ENCODE data around the gene KRTAP5-5. TPM values are rescaled to one million over a fixed set of nuclear protein-coding genes. Genes with fewer than 3 reads are reported as not detected.
"Not testable (repeated sequence)": the region's sequence is repeated elsewhere in the genome, so short reads cannot be mapped to it uniquely, and the experiment has no call there.

KRTAP5-5 gene
- total RNA-seq, 1 experiment from 2014 or later, result not detected

DNA sequence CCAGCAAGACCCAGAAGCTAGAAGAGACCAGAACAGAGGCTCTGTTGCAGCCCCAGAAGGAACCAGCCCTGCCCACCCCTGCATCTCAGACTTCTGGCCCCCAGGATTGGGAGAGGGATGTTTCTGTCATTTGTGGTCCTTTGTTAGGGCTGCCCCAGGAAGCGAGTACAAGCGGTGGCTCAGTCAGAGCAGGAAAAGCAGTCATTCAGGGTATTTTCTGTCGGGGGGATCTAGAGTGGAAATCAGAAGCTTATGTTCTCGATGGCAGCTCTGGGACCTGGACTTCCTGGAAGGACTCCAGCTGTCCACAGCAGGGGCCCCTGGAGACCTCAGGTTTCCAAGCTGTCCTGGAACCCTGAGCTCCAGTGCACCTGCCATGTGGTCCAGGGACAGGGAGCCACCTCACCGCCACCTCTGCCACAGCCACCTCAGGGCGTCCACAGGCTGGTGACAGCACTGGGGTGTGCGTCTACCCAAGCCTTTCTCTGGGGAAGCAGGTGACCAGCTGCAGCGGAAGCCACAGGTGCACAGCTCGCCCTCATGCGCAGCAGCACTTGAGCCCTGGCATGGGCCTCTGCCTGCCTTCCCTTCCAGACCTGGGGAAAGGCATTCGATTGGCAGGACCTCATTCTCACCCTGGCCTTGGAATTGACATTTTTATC, 2.6 kb downstream of the KRTAP5-5 start:
- H3K27me3 ChIP-seq, result peaks cover 53% of the 10 kb centered on the region
- H3K4me3 ChIP-seq, result no peak overlapping the region
- H3K9me3 ChIP-seq, result no peaks in the 10 kb centered on the region
- H3K36me3 ChIP-seq, result no peaks in the 10 kb centered on the region
- no peak for DNase-seq

DNA sequence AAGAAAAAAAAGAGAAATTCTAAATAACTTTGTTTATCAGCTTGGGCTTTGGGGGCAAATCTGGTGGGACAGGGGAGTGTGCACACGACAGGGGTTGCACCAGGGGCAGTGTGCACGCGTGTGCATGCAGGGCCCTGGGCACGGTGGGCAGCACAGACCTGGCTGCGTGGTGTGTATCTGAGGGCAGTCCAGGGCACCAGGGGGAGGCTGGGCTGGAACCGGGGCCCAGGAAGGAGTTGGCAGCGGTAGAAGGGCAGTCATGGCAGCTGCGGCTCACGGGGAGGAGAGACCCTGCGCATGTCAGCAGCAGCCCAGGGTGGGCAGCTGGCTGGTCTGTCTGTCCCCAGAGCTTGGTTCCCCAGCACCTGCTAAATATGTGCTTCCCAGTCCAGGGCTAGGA, 4.3 kb downstream of the KRTAP5-5 start:
- Histone ChIP-seq H3K27me3 (peaks cover 51% of the 10 kb centered on the region), H3K36me3 (no peaks in the 10 kb centered on the region), H3K4me3 (no peak overlapping the region), H3K9me3 (no peaks in the 10 kb centered on the region)
- no peak for DNase-seq

GRCh38 chr11:1636291-1636950, 6.8 kb downstream of the KRTAP5-5 start:
- Histone ChIP-seq H3K27me3 (peaks cover 42% of the 10 kb centered on the region), H3K36me3 (no peaks in the 10 kb centered on the region), H3K9me3 (no peaks in the 10 kb centered on the region), H3K4me3 (no peak overlapping the region)
- no peak for DNase-seq

- Histone ChIP-seq H3K36me3 (no peaks in the 10 kb centered on the region), H3K27me3 (peaks cover 35% of the 10 kb centered on the region), H3K9me3 (no peaks in the 10 kb centered on the region), H3K4me3 (no peak overlapping the region)
- DNase-seq, result no peak
These were observed 8.1 kb downstream of the KRTAP5-5 start for GRCh38 chr11:1637628-1638027.

DNA sequence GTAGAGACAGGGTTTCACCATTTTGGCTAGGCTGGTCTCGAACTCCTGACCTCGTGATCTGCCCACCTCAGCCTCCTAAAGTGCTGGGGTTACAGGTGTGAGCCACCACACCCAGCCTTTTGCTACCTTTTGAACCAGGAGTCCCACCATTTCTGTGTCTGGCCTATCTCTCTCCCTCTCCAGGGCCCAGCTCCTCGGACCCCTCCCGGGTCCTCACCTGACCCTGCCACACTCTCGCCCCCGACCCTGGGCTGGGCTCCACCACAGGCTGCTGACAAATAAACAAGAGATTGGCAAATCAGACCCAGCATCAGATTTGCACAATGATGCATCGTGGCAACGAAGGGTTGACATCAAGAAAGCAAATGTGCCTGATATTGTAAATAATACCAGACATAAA, 8.8 kb downstream of the KRTAP5-5 start:
- Histone ChIP-seq H3K9me3 (no peaks in the 10 kb centered on the region), H3K27me3 (peaks cover 35% of the 10 kb centered on the region), H3K36me3 (no peaks in the 10 kb centered on the region), H3K4me3 (no peak overlapping the region)
- no peak for DNase-seq

GRCh38 chr11:1639102-1639620, 9.6 kb downstream of the KRTAP5-5 start:
- H3K27me3 ChIP-seq, result peaks cover 31% of the 10 kb centered on the region
- no peaks in the 10 kb centered on the region for H3K36me3 ChIP-seq
- no peak for DNase-seq
- H3K4me3 ChIP-seq, result no peak overlapping the region
- H3K9me3 ChIP-seq, result no peaks in the 10 kb centered on the region

DNA sequence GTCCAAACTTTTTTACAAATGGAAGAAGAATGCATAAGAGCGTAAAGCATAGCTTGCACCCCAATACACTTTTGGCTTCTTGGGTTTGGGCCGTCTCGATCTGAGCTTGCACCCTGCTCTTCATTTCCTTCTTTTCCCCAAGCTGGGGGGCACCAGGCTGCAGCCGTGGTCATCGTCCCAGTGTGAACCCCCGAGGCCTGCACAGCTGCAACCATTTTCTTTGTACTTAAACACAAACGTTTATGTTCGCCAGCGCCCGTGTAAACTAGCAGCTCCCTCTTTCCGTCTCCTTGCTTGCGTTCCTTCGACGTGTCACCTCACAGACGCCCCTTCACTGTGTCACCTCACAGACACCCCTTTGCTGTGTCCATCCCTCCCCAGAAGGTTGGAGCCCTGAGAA, 10.1 kb downstream of the KRTAP5-5 start:
- DNase-seq, result no peak
- H3K36me3 ChIP-seq, result no peaks in the 10 kb centered on the region
- peaks cover 26% of the 10 kb centered on the region for H3K27me3 ChIP-seq
- no peaks in the 10 kb centered on the region for H3K9me3 ChIP-seq
- no peak overlapping the region for H3K4me3 ChIP-seq

- Histone ChIP-seq H3K4me3 (no peak overlapping the region), H3K27me3 (peaks cover 23% of the 10 kb centered on the region), H3K9me3 (no peaks in the 10 kb centered on the region), H3K36me3 (no peaks in the 10 kb centered on the region)
- peak; percentile 30 for DNase-seq
These were observed 10.7 kb downstream of the KRTAP5-5 start for GRCh38 chr11:1640076-1640946.

DNA sequence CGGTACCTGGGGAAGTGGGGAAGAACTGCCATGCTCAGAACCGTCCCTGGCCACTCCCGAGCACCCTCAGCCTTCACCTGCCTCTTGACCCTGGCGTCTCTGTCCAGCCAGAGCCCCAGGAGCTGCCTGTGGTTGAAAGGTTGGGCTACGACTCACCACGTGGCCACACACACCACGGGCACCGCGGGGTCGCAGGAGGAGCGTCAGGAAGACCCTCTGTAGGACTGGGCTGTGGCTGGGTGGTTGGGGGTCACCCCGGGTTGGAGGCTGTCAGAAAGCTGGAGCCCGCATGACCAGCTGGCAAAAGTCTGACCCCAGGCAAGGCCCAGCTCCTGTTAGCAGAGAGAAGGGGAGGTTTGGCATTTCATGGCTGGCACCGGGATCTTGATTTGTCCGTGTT, 11.5 kb downstream of the KRTAP5-5 start:
- H3K36me3 ChIP-seq, result no peaks in the 10 kb centered on the region
- peaks cover 20% of the 10 kb centered on the region for H3K27me3 ChIP-seq
- no peak for DNase-seq
- H3K9me3 ChIP-seq, result no peaks in the 10 kb centered on the region
- H3K4me3 ChIP-seq, result no peak overlapping the region

GRCh38 chr11:1642288-1643145, 12.9 kb downstream of the KRTAP5-5 start:
- no peak for DNase-seq
- Histone ChIP-seq H3K27me3 (peaks cover 13% of the 10 kb centered on the region; the same call in 1 of the 2 replicates), H3K4me3 (no peak overlapping the region), H3K9me3 (no peaks in the 10 kb centered on the region), H3K36me3 (no peaks in the 10 kb centered on the region)

DNA sequence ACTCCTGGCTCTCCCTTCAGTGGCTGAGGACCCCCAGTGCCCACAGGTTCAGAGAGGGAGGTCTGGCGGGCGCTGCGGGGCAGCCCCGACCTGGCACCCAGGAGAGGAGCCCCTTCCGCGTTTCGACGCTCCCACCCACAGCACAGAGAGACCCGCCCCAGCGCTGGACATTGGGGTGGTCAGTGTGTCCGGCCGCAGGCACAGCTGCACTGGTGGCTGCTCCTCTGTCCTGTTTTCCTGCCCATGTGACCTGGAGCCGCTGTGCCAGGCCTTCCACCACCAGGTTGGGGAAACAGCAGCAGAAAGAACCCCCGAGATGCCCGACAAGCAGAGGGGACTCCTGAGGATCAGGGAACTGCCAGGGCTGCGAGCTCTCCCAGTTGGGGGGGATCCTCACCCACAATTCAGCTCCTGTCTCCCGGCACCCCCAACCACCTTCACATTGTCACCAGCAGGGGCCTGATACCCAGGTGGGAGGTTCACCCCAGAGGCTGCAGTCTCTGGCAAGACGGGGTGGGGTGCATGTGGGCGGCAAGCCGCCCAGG, 13.6 kb downstream of the KRTAP5-5 start:
- peaks cover 13% of the 10 kb centered on the region; the same call in 1 of the 2 replicates for H3K27me3 ChIP-seq
- H3K9me3 ChIP-seq, result no peaks in the 10 kb centered on the region
- no peak for DNase-seq
- H3K4me3 ChIP-seq, result no peak overlapping the region
- H3K36me3 ChIP-seq, result no peaks in the 10 kb centered on the region

GRCh38 chr11:1644601-1645356, 15.2 kb downstream of the KRTAP5-5 start:
- Histone ChIP-seq H3K36me3 (no peaks in the 10 kb centered on the region), H3K27me3 (0 out of 2 replicates have a peak, but pooled peaks cover 6% of the 10 kb centered on the region), H3K9me3 (no peaks in the 10 kb centered on the region), H3K4me3 (no peak overlapping the region)
- no peak for DNase-seq

DNA sequence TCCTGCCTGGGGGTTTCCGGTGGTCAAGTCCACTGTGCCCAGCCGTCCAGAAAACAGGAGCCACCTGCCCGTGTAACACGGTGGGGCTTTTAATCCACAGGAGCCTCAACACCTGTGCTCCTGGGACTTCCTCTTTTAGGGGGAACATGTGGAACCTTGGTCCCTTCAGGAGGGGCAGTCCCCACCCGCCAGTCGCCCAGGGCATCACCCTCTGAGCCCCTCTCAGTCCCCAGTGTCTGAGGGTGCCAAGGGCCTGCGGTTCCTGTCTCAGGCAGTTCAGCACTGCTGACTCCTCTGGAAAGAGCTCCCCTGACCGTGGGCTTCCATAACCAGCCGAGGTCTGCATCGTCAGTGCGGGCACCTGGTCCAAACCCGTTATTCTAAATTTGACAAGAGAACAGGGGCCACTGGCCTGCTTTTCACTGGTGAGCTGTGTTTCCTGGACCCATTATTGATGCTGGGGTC, 15.8 kb downstream of the KRTAP5-5 start:
- H3K9me3 ChIP-seq, result no peaks in the 10 kb centered on the region
- DNase-seq, result no peak
- H3K36me3 ChIP-seq, result no peaks in the 10 kb centered on the region
- no peak overlapping the region for H3K4me3 ChIP-seq
- H3K27me3 ChIP-seq, result 0 out of 2 replicates have a peak, but pooled peaks cover 3% of the 10 kb centered on the region

- H3K27me3 ChIP-seq, H3K9me3 ChIP-seq, H3K36me3 ChIP-seq, DNase-seq, H3K4me3 ChIP-seq: not testable (repeated sequence)
These were observed 17.0 kb downstream of the KRTAP5-5 start for GRCh38 chr11:1646540-1646939.

DNA sequence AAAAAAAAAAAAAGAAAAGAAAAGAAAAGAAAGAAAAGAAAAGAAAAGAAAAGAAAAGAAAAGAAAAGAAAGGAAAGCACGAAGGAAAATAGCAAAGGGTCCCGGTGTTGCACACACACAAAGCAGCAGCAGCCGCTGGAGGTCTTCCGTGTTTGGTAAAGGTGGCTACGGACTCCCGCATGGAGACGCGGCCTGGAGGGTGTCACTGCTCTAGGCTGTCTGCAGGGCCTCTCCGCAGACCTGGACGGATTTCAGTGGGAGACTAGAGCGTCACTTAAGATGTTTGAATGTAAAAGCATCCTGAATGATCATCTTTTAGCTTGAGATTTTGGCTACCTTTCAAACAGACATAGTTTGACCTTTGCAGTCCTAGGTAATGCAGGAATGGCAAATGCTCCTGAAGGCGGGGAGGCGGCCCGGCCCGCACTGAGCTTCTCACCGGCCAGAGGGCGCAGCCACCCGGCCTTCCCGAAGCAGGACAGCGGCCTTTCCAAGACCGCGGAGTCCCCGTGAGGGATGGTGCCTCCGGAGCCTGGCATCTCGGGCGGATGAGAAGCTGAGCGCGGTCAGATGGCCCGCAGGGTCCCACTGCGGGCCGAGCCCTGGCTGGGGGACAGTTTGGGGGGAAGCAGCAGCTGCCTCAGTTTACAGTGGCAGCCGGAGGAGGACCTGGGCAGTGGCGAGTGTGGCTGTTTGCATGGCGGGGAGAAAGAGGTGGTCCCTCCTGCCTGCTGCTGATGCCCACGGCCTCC, 18.5 kb downstream of the KRTAP5-5 start:
- H3K36me3 ChIP-seq, result no peaks in the 10 kb centered on the region
- no peaks in the 10 kb centered on the region for H3K9me3 ChIP-seq
- no peak for DNase-seq
- H3K4me3 ChIP-seq, result no peak overlapping the region
- 0 out of 2 replicates have a peak, but pooled peaks cover 3% of the 10 kb centered on the region for H3K27me3 ChIP-seq

All from MG63 (cell line).